H1 (cell line): ENCODE results near the gene PTK6. TPM values are rescaled to one million over a fixed set of nuclear protein-coding genes. Genes with fewer than 3 reads are reported as not detected.
"Not testable (repeated sequence)": the region's sequence is repeated elsewhere in the genome, so short reads cannot be mapped to it uniquely, and the experiment has no call there.

ENCODE experiments used
- CTCF ChIA-PET: fragments of 300-600 bp; sonication (Branson Sonifier 250); formaldehyde crosslinking; loops from one replicate; lab custom pipeline; 2021; ENCODE audit not compliant: partially characterized antibody; lab: Charles Lee
- POLR2A ChIA-PET: fragments of 300-600 bp; sonication (Branson Sonifier 250); formaldehyde crosslinking; loops from one replicate; lab custom pipeline; 2021; ENCODE audit warnings: inconsistent platforms; ENCODE audit not compliant: partially characterized antibody; lab: Charles Lee
- DNase-seq, 2 experiments: peaks; one replicate each; pipeline versions ENCODE4 v3.0.0 to v3.0.0-alpha.2; 2010 to 2022; ENCODE audit warnings: low spot score in 2 of 2, low read depth in 1 of 2, mixed read lengths in 1 of 2
- FAIRE-seq: peaks from 2 replicates; lab custom pipeline; 2011; peaks lifted over from hg19 to GRCh38; lab: Jason Lieb, UNC
- H2AFZ ChIP-seq: 2 replicates; pipeline ENCODE4 v1.8.1; 2012; ENCODE audit warnings: low read length, inconsistent platforms
- H2AK5ac ChIP-seq: 2 replicates; pipeline ENCODE4 v1.6.1; 2013; ENCODE audit warnings: low read depth, low read length
- H2BK120ac ChIP-seq: replicated peaks from 2 replicates; pipeline ENCODE3; 2013; ENCODE audit warnings: low read depth, low read length, inconsistent platforms
- H2BK12ac ChIP-seq: 2 replicates; pipeline ENCODE4 v1.6.1; 2013; ENCODE audit warnings: low read depth, low read length
- H2BK15ac ChIP-seq: 2 replicates; pipeline ENCODE4 v1.6.1; 2013; ENCODE audit warnings: low read length
- H2BK20ac ChIP-seq: 2 replicates; pipeline ENCODE4 v1.6.1; 2013; ENCODE audit warnings: low read length
- H2BK5ac ChIP-seq: 2 replicates; pipeline ENCODE4 v1.6.1; 2013; ENCODE audit warnings: low read depth, low read length
- H3K14ac ChIP-seq: 2 replicates; pipeline ENCODE4 v1.6.1; 2013; ENCODE audit warnings: inconsistent platforms; ENCODE audit not compliant: insufficient read length
- H3K18ac ChIP-seq: 2 replicates; pipeline ENCODE4 v1.6.1; 2013; ENCODE audit warnings: low read length; ENCODE audit errors: extremely low read depth
- H3K23ac ChIP-seq: 2 replicates; pipeline ENCODE4 v1.6.1; 2013; ENCODE audit warnings: inconsistent platforms; ENCODE audit not compliant: insufficient read length
- H3K23me2 ChIP-seq: 2 replicates; pipeline ENCODE4 v1.6.1; 2013; ENCODE audit warnings: low read depth, low read length
- H3K27ac ChIP-seq: 2 replicates; pipeline ENCODE4 v1.6.1; 2011; ENCODE audit warnings: low read depth, low read length, inconsistent platforms
- H3K27me3 ChIP-seq, 4 experiments: replicated peaks in 1 of 4; 1 replicate in 1 of 4; 2 replicates in 3 of 4; pipeline versions ENCODE4 v1.6.1 to v1.8.1; 2011 to 2013; ENCODE audit warnings: low read length in 3 of 4, mild to moderate bottlenecking in 3 of 4, inconsistent platforms in 2 of 4, mixed read lengths in 2 of 4, moderate library complexity in 1 of 4; ENCODE audit not compliant: control insufficient read depth in 3 of 4, insufficient read depth in 3 of 4; ENCODE audit errors: extremely low read depth in 1 of 4
- H3K36me3 ChIP-seq, 4 experiments: 2 replicates each; pipeline versions ENCODE4 v1.6.1 to v1.8.1; 2011 to 2013; ENCODE audit warnings: mild to moderate bottlenecking in 4 of 4, low read length in 3 of 4, moderate library complexity in 2 of 4, control low read depth in 1 of 4, inconsistent platforms in 1 of 4; ENCODE audit not compliant: insufficient read depth in 4 of 4, control insufficient read depth in 2 of 4
- H3K4ac ChIP-seq: replicated peaks from 2 replicates; pipeline ENCODE3; 2013; ENCODE audit warnings: low read length, low read depth, mixed read lengths, inconsistent platforms; ENCODE audit not compliant: insufficient read length
- H3K4me1 ChIP-seq, 4 experiments: replicated peaks in 1 of 4; 1 replicate in 1 of 4; 2 replicates in 3 of 4; pipeline versions ENCODE4 v1.6.1 to v1.8.1; 2011 to 2013; ENCODE audit warnings: low read length in 3 of 4, inconsistent platforms in 2 of 4, mixed read lengths in 1 of 4; ENCODE audit not compliant: insufficient read depth in 4 of 4, control insufficient read depth in 3 of 4
- H3K4me2 ChIP-seq, 2 experiments: 2 replicates each; pipeline versions ENCODE4 v1.6.1 to v1.8.1; 2011 to 2013; ENCODE audit warnings: low read depth in 2 of 2, low read length in 2 of 2, control low read depth in 1 of 2, inconsistent platforms in 1 of 2, mild to moderate bottlenecking in 1 of 2; ENCODE audit not compliant: insufficient read depth in 1 of 2
- H3K4me3 ChIP-seq, 4 experiments: fragments of 200-600, 300-600 bp in 1 of 4; sonication (generic), shearing (Covaris generic), sonication (Bioruptor Twin) in 1 of 4; 2 replicates each; pipeline versions ENCODE4 v1.5.1 to v1.8.1; 2011 to 2016; ENCODE audit warnings: low read length in 4 of 4, low read depth in 3 of 4, control low read depth in 2 of 4, inconsistent platforms in 2 of 4, mild to moderate bottlenecking in 2 of 4, mixed read lengths in 1 of 4, moderate library complexity in 1 of 4; ENCODE audit not compliant: insufficient read depth in 2 of 4; ENCODE audit errors: extremely low read depth in 1 of 4
- H3K56ac ChIP-seq: replicated peaks from 2 replicates; pipeline ENCODE3; 2013; ENCODE audit warnings: low read depth, mild to moderate bottlenecking, mixed read lengths, low read length, inconsistent platforms; ENCODE audit not compliant: insufficient read length
- H3K79me1 ChIP-seq: 2 replicates; pipeline ENCODE4 v1.6.1; 2013; ENCODE audit warnings: low read depth, low read length, control low read depth
- H3K79me2 ChIP-seq, 2 experiments: 2 replicates each; pipeline versions ENCODE4 v1.6.1 to v1.8.1; 2012 to 2013; ENCODE audit warnings: low read length in 2 of 2, mild to moderate bottlenecking in 2 of 2, inconsistent platforms in 1 of 2; ENCODE audit not compliant: insufficient read depth in 2 of 2, control insufficient read depth in 1 of 2
- H3K9ac ChIP-seq, 4 experiments: replicated peaks in 1 of 4; 1 replicate in 1 of 4; 2 replicates in 3 of 4; pipeline versions ENCODE4 v1.6.1 to v1.8.1; 2011 to 2013; ENCODE audit warnings: low read depth in 3 of 4, low read length in 3 of 4, control low read depth in 2 of 4, mild to moderate bottlenecking in 2 of 4, moderate library complexity in 2 of 4, inconsistent platforms in 1 of 4; ENCODE audit errors: extremely low read depth in 1 of 4
- H3K9me3 ChIP-seq, 2 experiments: 2 replicates each; pipeline versions ENCODE4 v1.6.1 to v1.8.1; 2012 to 2013; ENCODE audit warnings: mild to moderate bottlenecking in 2 of 2, moderate library complexity in 2 of 2, control low read depth in 1 of 2, inconsistent platforms in 1 of 2, low read depth in 1 of 2, low read length in 1 of 2, mixed read lengths in 1 of 2; ENCODE audit not compliant: insufficient read depth in 2 of 2
- H4K20me1 ChIP-seq, 2 experiments: replicated peaks in 1 of 2; 2 replicates each; pipeline versions ENCODE3 to v1.8.1; 2011 to 2013; ENCODE audit warnings: inconsistent platforms in 2 of 2, low read length in 2 of 2, mild to moderate bottlenecking in 1 of 2; ENCODE audit not compliant: insufficient read depth in 2 of 2, control insufficient read depth in 1 of 2
- H4K5ac ChIP-seq: 2 replicates; pipeline ENCODE4 v1.6.1; 2013; ENCODE audit warnings: low read length, low read depth, mixed read lengths, inconsistent platforms; ENCODE audit not compliant: insufficient read length
- H4K8ac ChIP-seq: 2 replicates; pipeline ENCODE4 v1.8.0; 2013; ENCODE audit warnings: mild to moderate bottlenecking, moderate library complexity, low read length, inconsistent platforms; ENCODE audit not compliant: insufficient read depth; ENCODE audit errors: extremely low read depth
- H4K91ac ChIP-seq: replicated peaks from 2 replicates; pipeline ENCODE3; 2013; ENCODE audit warnings: low read length, mixed read lengths, inconsistent platforms; ENCODE audit not compliant: insufficient read length
- SP1 ChIP-seq: IDR thresholded peaks from 2 replicates; pipeline ENCODE4 v1.6.1; 2011; ENCODE audit warnings: low read depth, low read length
- SP4 ChIP-seq: IDR thresholded peaks from 2 replicates; pipeline ENCODE4 v1.6.1; 2012; ENCODE audit warnings: low read length, inconsistent platforms
- WGBS, 2 experiments: shearing (Covaris generic) in 1 of 2; methylation state at CpG; one replicate each; pipeline versions ENCODE4 v1.1.6 to v1.1.7; 2013 to 2015; ENCODE audit warnings: low lambda C conversion rate in 2 of 2, mixed read lengths in 2 of 2, inconsistent platforms in 1 of 2, low coverage in 1 of 2, missing lambda C conversion rate in 1 of 2; ENCODE audit not compliant: insufficient replicate concordance in 2 of 2, insufficient coverage in 1 of 2, insufficient read length in 1 of 2; ENCODE audit errors: extremely low coverage in 1 of 2, missing lambda C conversion rate in 1 of 2; 5-methylcytosine and 5-hydroxymethylcytosine counted together
- polyA plus RNA-seq, 7 experiments: library from polyadenylated mRNA; depleted of rRNA in 3 of 7; stranded (reverse) in 5 of 7; unstranded in 2 of 7; fragments of >200 nt in 5 of 7; fragments of 200-250 nt in 2 of 7; gene quantifications; 1 replicate in 5 of 7; 2 replicates in 1 of 7; 4 replicates in 1 of 7; pipeline versions ENCODE4 v1.2.1 to v1.2.3, GENCODE V29; 2011 to 2013; ENCODE audit warnings: missing spikeins in 2 of 7, mixed read lengths in 2 of 7
- total RNA-seq: library from RNA; stranded (reverse); fragmentation: NEBNext Ultra II Directional; extraction: Animal tissue kit (Norgen Biotek cat#: 25700); gene quantifications from 2 replicates; pipeline ENCODE4 v1.2.1, GENCODE V29; 2021

PTK6 gene
- total and polyA plus RNA-seq, 2 of the 8 experiments (the other 6 are each of a cell fraction or from before 2014, with no cell fraction given): 0.12 to 0.19 TPM

- not testable (repeated sequence) for H3K23ac ChIP-seq, H2BK15ac ChIP-seq, H2BK20ac ChIP-seq, H3K9ac ChIP-seq, H3K27me3 ChIP-seq, H3K4me2 ChIP-seq, H3K23me2 ChIP-seq, H3K18ac ChIP-seq, H3K27ac ChIP-seq, H4K5ac ChIP-seq, H2BK12ac ChIP-seq, H4K20me1 ChIP-seq, H3K9me3 ChIP-seq, H4K91ac ChIP-seq, H3K4ac ChIP-seq, H2BK5ac ChIP-seq, H3K14ac ChIP-seq, H3K79me2 ChIP-seq, H2AK5ac ChIP-seq, H3K56ac ChIP-seq, H3K36me3 ChIP-seq, H3K79me1 ChIP-seq, H2BK120ac ChIP-seq, H2AFZ ChIP-seq, H3K4me3 ChIP-seq, H3K4me1 ChIP-seq
- 92% methylated on average over 23 of the region's 31 CpGs; no CpG with 5 or more reads in 1 of the 2 experiments for WGBS, 2 experiments
- H4K8ac ChIP-seq: 0 out of 2 replicates have a peak overlapping the region, but pooled peaks have one; percentile 25
- ChIA-PET POLR2A (interaction anchor here (1.2 to 1.7 kb wide), 2 partner anchors 9 to 14 kb away, joined by 3 to 5 read pairs; partner anchors contain the start of gene HELZ2), CTCF (interaction anchor here (0.6 kb wide), 2 partner anchors 13 to 17 kb away, joined by 3 to 4 read pairs; no protein-coding TSS in a partner anchor)
- FAIRE-seq (peak; percentile 52), DNase-seq (peak in 1 of 2 experiments; percentile 77)
- TF ChIP-seq SP4 (0 out of 2 replicates have a peak, but pooled peaks have one; percentile 47), SP1 (0 out of 2 replicates have a peak, but pooled peaks have one; percentile 5)
Measured at GRCh38 chr20:63559485-63560332, 22.5 kb upstream of the PTK6 start.
